A549 (cell line): ENCODE results near the gene PARP8. TPM values are rescaled to one million over a fixed set of nuclear protein-coding genes. Genes with fewer than 3 reads are reported as not detected.

ENCODE experiments used
- ATAC-seq, 2 experiments: fragments of 200-7000 bp in 1 of 2; fragments of >200 bp in 1 of 2; cut with Nextera tagmentation in 1 of 2; cut with Tn5 transposase in 1 of 2; 3 replicates each; pipeline versions ENCODE4 v1.8.0 to v1.9.1; 2018 to 2020; ENCODE audit warnings: mild to moderate bottlenecking in 1 of 2, moderate library complexity in 1 of 2
- CTCF ChIA-PET: fragments of 300-600 bp; sonication (Branson Sonifier 250); formaldehyde crosslinking; extraction: SDS; loops from one replicate; lab custom pipeline; 2021; ENCODE audit warnings: antibody characterized with exemption, inconsistent platforms; lab: Yijun Ruan, JAX
- POLR2A ChIA-PET: fragments of 350-600 bp; formaldehyde crosslinking; extraction: SDS; loops from one replicate; lab custom pipeline; 2021; ENCODE audit warnings: antibody characterized with exemption, inconsistent platforms; lab: Yijun Ruan, JAX
- DNase-seq, 2 experiments: peaks; one replicate each; pipeline versions ENCODE4 v3.0.0 to v3.0.0-alpha.2; 2011 to 2016; ENCODE audit warnings: low read depth in 1 of 2, low spot score in 1 of 2
- FAIRE-seq: peaks from 2 replicates; lab custom pipeline; 2011; peaks lifted over from hg19 to GRCh38; lab: Jason Lieb, UNC
- H3K27ac ChIP-seq, 2 experiments: fragments of >200 bp; sonication (Bioruptor Twin); formaldehyde crosslinking; 3 replicates each; pipeline ENCODE4 v1.5.1; 2016 to 2017
- H3K4me1 ChIP-seq: fragments of >200 bp; sonication (Bioruptor Twin); formaldehyde crosslinking; 3 replicates; pipeline ENCODE4 v1.6.1; 2016
- H3K4me2 ChIP-seq: fragments of >200 bp; sonication (Bioruptor Twin); formaldehyde crosslinking; 3 replicates; pipeline ENCODE4 v1.6.1; 2016
- H3K4me3 ChIP-seq: fragments of >200 bp; sonication (Bioruptor Twin); formaldehyde crosslinking; 3 replicates; pipeline ENCODE4 v1.5.1; 2016
- H3K9me3 ChIP-seq: fragments of >200 bp; sonication (Bioruptor Twin); formaldehyde crosslinking; 3 replicates; pipeline ENCODE4 v1.6.1; 2016
- CBX8 ChIP-seq: fragments of 200-600 bp; sonication (generic); IDR thresholded peaks from 2 replicates; pipeline ENCODE4 v1.6.1; 2016
- CHD4 ChIP-seq: fragments of 200-600 bp; sonication (generic); IDR thresholded peaks from 2 replicates; pipeline ENCODE4 v1.6.1; 2016; ENCODE audit warnings: antibody characterized with exemption, mild to moderate bottlenecking, borderline replicate concordance
- CTCF ChIP-seq: fragments of >200 bp; sonication (Bioruptor Twin); formaldehyde crosslinking; IDR thresholded peaks from 3 replicates; pipeline ENCODE4 v1.5.1; 2016
- E2F6 ChIP-seq: IDR thresholded peaks from 2 replicates; pipeline ENCODE4 v1.6.1; 2012; ENCODE audit warnings: low read depth, borderline replicate concordance
- EHF ChIP-seq: fragments of 250-450 bp; sonication (Bioruptor Pico); IDR thresholded peaks from 2 replicates; pipeline ENCODE4 v1.5.0; 2020; ENCODE audit warnings: mild to moderate bottlenecking
- ELK1 ChIP-seq: fragments of 150-350 bp; IDR thresholded peaks from 2 replicates; pipeline ENCODE4 v1.6.1; 2014; ENCODE audit warnings: low read depth, mild to moderate bottlenecking, low read length
- EP300 ChIP-seq, 2 experiments: fragments of >200 bp; sonication (Bioruptor Twin); formaldehyde crosslinking; IDR thresholded peaks; 2 replicates in 1 of 2; 3 replicates in 1 of 2; pipeline ENCODE4 v1.6.1; 2016 to 2017
- FOSB ChIP-seq: fragments of 250-450 bp; sonication (Bioruptor Pico); IDR thresholded peaks from 2 replicates; pipeline ENCODE4 v1.5.0; 2020; ENCODE audit warnings: mild to moderate bottlenecking, moderate library complexity
- GATA3 ChIP-seq: IDR thresholded peaks from 2 replicates; pipeline ENCODE4 v1.6.1; 2012; ENCODE audit warnings: borderline replicate concordance
- HES2 ChIP-seq: fragments of >200 bp; sonication (Bioruptor Twin); formaldehyde crosslinking; IDR thresholded peaks from 2 replicates; pipeline ENCODE4 v1.6.1; 2016
- HOXA7 ChIP-seq: fragments of 250-450 bp; sonication (Bioruptor Pico); IDR thresholded peaks from 2 replicates; pipeline ENCODE4 v1.5.0; 2020; ENCODE audit warnings: mild to moderate bottlenecking, moderate library complexity
- HOXB13 ChIP-seq: fragments of 250-450 bp; sonication (Bioruptor Pico); IDR thresholded peaks from 2 replicates; pipeline ENCODE4 v1.5.0; 2020; ENCODE audit warnings: low read depth, mild to moderate bottlenecking, moderate library complexity
- JUN ChIP-seq, 2 experiments: fragments of >200 bp; sonication (Bioruptor Twin); formaldehyde crosslinking; IDR thresholded peaks; 2 replicates in 1 of 2; 3 replicates in 1 of 2; pipeline ENCODE4 v1.6.1; 2016 to 2017
- KDM1A ChIP-seq: fragments of 200-600 bp; sonication (generic); IDR thresholded peaks from 2 replicates; pipeline ENCODE4 v1.6.1; 2016; ENCODE audit warnings: low read depth, mild to moderate bottlenecking
- KDM5A ChIP-seq: fragments of 200-600 bp; sonication (generic); IDR thresholded peaks from 2 replicates; pipeline ENCODE4 v1.6.1; 2016; ENCODE audit warnings: antibody characterized with exemption, mild to moderate bottlenecking
- MAX ChIP-seq: IDR thresholded peaks from 2 replicates; pipeline ENCODE4 v1.6.1; 2012
- PBX3 ChIP-seq: IDR thresholded peaks from 2 replicates; pipeline ENCODE4 v1.6.1; 2012
- PHF8 ChIP-seq: fragments of 200-600 bp; sonication (generic); IDR thresholded peaks from 2 replicates; pipeline ENCODE4 v1.6.1; 2016; ENCODE audit warnings: low read depth, mild to moderate bottlenecking, antibody characterized with exemption, moderate library complexity, borderline replicate concordance
- SMC3 ChIP-seq: fragments of >200 bp; sonication (Bioruptor Twin); formaldehyde crosslinking; IDR thresholded peaks from 3 replicates; pipeline ENCODE4 v1.6.1; 2018; ENCODE audit warnings: inconsistent platforms
- TFCP2L1 ChIP-seq: fragments of 250-450 bp; sonication (Bioruptor Pico); IDR thresholded peaks from 2 replicates; pipeline ENCODE4 v1.5.0; 2021; ENCODE audit warnings: mild to moderate bottlenecking
- ZSCAN20 ChIP-seq: fragments of 250-450 bp; sonication (Bioruptor Pico); IDR thresholded peaks from 2 replicates; pipeline ENCODE4 v1.8.0; 2022; ENCODE audit warnings: mild to moderate bottlenecking, moderate library complexity
- WGBS: methylation state at CpG from one replicate; pipeline ENCODE4 v1.1.6; 2017; ENCODE audit errors: missing lambda C conversion rate; 5-methylcytosine and 5-hydroxymethylcytosine counted together
- polyA plus RNA-seq, 4 experiments: library from polyadenylated mRNA; depleted of rRNA in 3 of 4; stranded (reverse); fragments of >200 nt; fragmentation: RNase III in 1 of 4; extraction: RNeasy Plus Mini Kit Qiagen cat#74134 plus additional on column Dnase treatment in 1 of 4; gene quantifications; 2 replicates in 3 of 4; 3 replicates in 1 of 4; pipeline ENCODE4 v1.2.3, GENCODE V29; 2011 to 2017
- TF ChIP-seq, protein P1 (sequence below): fragments of >200 bp; sonication (Bioruptor Twin); formaldehyde crosslinking; IDR thresholded peaks from 3 replicates; pipeline ENCODE4 v1.6.1; 2016

The PARP8 gene
- polyA plus RNA-seq, 2 of the 4 experiments (the other 2 are of a cell fraction): 0.01 to 0.48 TPM

GRCh38 chr5:50881407-50881806, 215.0 kb downstream of the PARP8 start:
- no peak overlapping the region for H3K27ac ChIP-seq
- no peak for DNase-seq
- TF ChIP-seq E2F6: no peak
- no peak for TF ChIP-seq KDM5A
- no peak for TF ChIP-seq SMC3
- TF ChIP-seq CHD4: no peak
- TF ChIP-seq CTCF: no peak
- TF ChIP-seq, all 56 proteins: peak for 0
- no peaks in the 10 kb centered on the region for H3K9me3 ChIP-seq
- no peaks in the 10 kb centered on the region for H3K4me1 ChIP-seq
- POLR2A ChIA-PET: no interaction called here
- no peak overlapping the region for H3K4me3 ChIP-seq
- no peak for FAIRE-seq
- WGBS: 2% methylated on average over 3 of the region's 3 CpGs
- no peak overlapping the region for H3K4me2 ChIP-seq
- CTCF ChIA-PET: no interaction called here
- no peak for ATAC-seq

DNA sequence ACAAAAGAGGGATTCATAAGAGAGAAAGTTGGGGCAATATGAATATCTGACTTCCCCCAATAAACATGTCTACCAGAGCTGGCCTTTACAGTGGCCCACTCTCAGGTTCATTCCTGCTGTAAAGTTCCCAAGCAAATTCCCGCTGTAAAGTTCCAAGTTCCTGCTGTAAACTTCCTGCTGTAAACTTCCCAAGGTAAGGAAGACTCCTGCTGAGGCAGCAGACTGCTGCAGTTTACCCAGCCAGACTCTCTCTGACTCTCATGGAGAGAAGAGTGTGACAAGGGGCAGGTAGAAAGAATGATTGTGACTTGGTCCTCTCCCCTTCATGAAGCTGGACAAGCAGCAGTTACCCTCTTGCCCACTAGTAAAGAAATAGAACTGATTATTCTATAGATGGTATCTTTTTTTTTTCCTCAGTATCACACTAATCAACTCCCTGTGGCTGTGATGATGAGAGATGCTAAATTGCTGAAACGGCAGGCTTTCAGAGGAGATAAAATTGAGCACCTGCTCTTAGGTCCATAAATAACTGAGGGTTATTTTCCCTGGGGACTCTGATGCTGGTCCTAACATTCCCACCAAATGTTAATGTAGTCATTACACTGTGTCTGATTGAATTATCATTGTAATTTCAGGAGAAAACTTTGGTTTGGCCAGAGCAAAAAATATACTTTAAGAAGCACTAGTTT, 220.4 kb downstream of the PARP8 start:
- ATAC-seq (no peak), DNase-seq (no peak), FAIRE-seq (no peak)
- TF ChIP-seq TFCP2L1: no peak
- no peak for TF ChIP-seq HOXA7 (CRISPR knock-in tag)
- TF ChIP-seq JUN (IDR thresholded peaks at IDR 0.05): no peak
- no peak for TF ChIP-seq E2F6
- no peak for TF ChIP-seq ZSCAN20 (CRISPR knock-in tag)
- no peak for TF ChIP-seq GATA3
- TF ChIP-seq PHF8: 0 out of 2 replicates have a peak, but pooled peaks have one; percentile 21
- no peak overlapping the region for H3K4me2 ChIP-seq
- POLR2A ChIA-PET: no interaction called here
- WGBS: 0% methylated on average over 2 of the region's 2 CpGs
- no peak overlapping the region for H3K4me3 ChIP-seq
- CTCF ChIA-PET: no interaction called here
- no peaks in the 10 kb centered on the region for H3K9me3 ChIP-seq
- no peak overlapping the region for H3K27ac ChIP-seq
- no peaks in the 10 kb centered on the region for H3K4me1 ChIP-seq

GRCh38 chr5:50887889-50888633, 221.6 kb downstream of the PARP8 start:
- CTCF ChIA-PET: no interaction called here
- Histone ChIP-seq H3K4me2 (no peak overlapping the region), H3K4me3 (no peak overlapping the region), H3K27ac (no peak overlapping the region), H3K4me1 (no peaks in the 10 kb centered on the region), H3K9me3 (no peaks in the 10 kb centered on the region)
- no peak for ATAC-seq
- POLR2A ChIA-PET: no interaction called here
- TF ChIP-seq MAX: no peak
- no peak for TF ChIP-seq EHF (CRISPR knock-in tag)
- TF ChIP-seq HOXB13: no peak
- no peak for TF ChIP-seq TFCP2L1
- no peak for TF ChIP-seq CBX8
- TF ChIP-seq, protein P1, sequence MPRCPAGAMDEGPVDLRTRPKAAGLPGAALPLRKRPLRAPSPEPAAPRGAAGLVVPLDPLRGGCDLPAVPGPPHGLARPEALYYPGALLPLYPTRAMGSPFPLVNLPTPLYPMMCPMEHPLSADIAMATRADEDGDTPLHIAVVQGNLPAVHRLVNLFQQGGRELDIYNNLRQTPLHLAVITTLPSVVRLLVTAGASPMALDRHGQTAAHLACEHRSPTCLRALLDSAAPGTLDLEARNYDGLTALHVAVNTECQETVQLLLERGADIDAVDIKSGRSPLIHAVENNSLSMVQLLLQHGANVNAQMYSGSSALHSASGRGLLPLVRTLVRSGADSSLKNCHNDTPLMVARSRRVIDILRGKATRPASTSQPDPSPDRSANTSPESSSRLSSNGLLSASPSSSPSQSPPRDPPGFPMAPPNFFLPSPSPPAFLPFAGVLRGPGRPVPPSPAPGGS: no peak
- no peak for TF ChIP-seq FOSB (CRISPR knock-in tag)
- TF ChIP-seq ELK1: no peak
- TF ChIP-seq PBX3: no peak
- no peak for TF ChIP-seq GATA3
- no peak for TF ChIP-seq EP300 (IDR thresholded peaks at IDR 0.05)
- TF ChIP-seq KDM1A: no peak
- no peak for TF ChIP-seq HES2
- DNase-seq: no peak
- no peak for FAIRE-seq
- WGBS: 20% methylated on average over 3 of the region's 3 CpGs
